ENCODE measurements around the gene ZBED2.

DNA sequence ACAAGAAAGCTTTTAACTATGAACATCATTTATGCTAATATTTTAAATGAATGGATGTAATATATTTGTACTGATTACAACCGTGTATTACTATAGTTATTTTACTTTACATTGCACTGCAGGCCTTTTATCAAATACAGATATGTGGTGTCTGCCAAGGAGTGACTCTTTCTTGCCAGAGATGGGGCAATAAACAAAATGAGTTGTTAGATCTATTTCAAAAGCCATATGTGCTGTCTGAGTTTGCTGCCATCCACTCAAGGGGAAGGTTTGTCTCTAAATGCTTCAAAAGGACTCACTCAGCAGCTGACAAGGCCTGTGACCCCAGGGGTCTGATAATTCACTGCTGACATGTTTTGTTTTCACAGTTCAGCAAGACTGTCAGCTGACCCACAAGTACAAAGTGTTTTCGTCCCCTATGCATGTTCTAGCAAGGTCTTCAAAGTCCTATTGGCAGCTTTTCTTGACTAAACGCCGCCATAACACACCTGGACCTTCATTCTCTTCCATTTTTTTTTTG, 41.3 kb upstream of the ZBED2 start:
- TF ChIP-seq, protein P1, sequence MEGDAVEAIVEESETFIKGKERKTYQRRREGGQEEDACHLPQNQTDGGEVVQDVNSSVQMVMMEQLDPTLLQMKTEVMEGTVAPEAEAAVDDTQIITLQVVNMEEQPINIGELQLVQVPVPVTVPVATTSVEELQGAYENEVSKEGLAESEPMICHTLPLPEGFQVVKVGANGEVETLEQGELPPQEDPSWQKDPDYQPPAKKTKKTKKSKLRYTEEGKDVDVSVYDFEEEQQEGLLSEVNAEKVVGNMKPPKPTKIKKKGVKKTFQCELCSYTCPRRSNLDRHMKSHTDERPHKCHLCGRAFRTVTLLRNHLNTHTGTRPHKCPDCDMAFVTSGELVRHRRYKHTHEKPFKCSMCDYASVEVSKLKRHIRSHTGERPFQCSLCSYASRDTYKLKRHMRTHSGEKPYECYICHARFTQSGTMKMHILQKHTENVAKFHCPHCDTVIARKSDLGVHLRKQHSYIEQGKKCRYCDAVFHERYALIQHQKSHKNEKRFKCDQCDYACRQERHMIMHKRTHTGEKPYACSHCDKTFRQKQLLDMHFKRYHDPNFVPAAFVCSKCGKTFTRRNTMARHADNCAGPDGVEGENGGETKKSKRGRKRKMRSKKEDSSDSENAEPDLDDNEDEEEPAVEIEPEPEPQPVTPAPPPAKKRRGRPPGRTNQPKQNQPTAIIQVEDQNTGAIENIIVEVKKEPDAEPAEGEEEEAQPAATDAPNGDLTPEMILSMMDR (IDR thresholded peaks at IDR 0.05; ENCODE audit: insufficient read depth, low read depth, low read length) = no peak
- TF ChIP-seq EZH2 (IDR thresholded peaks at IDR 0.05; ENCODE audit: insufficient read depth, low read length) = no peak
